Measurements from ENCODE around the gene SLC44A5.
A peak's percentile ranks its signal among the peaks of the same experiment; 100 is the strongest.

The SLC44A5 gene

DNA sequence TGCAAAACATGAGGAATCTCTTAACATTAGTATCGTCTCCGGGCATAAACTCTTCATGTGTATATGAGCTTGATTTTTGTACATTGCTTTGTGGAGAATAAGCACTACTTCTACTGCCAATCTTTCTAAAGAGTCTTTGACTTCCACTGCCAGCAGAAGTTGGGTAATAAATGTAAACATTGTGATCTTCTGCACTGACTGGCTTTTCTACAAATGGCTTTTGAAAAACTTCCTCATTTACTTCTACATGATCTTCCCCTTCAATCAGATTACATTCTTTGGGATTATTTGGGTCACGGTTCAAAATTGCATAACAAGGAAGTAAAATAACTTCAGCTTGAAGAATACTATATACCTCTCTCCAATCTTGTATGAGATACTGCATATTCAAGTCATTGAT lies 30.4 kb upstream of the SLC44A5 start:
- no peak overlapping the region for H3K4me2 ChIP-seq (ENCODE audit: low read length)
- no peaks in the 10 kb centered on the region for H3K79me2 ChIP-seq (ENCODE audit: low read length)
- H3K36me3 ChIP-seq (replicated peaks; ENCODE audit: low read depth, low read length) = no peaks in the 10 kb centered on the region
- H2AFZ ChIP-seq (ENCODE audit: low read depth, low read length) = no peak overlapping the region
- H3K9ac ChIP-seq (ENCODE audit: low read length) = no peak overlapping the region
- H3K27me3 ChIP-seq (ENCODE audit: low read depth, low read length) = no peaks in the 10 kb centered on the region
- TF ChIP-seq EZH2phosphoT487 (IDR thresholded peaks at IDR 0.05; ENCODE audit: low read depth) = no peak
- TF ChIP-seq, protein P1, sequence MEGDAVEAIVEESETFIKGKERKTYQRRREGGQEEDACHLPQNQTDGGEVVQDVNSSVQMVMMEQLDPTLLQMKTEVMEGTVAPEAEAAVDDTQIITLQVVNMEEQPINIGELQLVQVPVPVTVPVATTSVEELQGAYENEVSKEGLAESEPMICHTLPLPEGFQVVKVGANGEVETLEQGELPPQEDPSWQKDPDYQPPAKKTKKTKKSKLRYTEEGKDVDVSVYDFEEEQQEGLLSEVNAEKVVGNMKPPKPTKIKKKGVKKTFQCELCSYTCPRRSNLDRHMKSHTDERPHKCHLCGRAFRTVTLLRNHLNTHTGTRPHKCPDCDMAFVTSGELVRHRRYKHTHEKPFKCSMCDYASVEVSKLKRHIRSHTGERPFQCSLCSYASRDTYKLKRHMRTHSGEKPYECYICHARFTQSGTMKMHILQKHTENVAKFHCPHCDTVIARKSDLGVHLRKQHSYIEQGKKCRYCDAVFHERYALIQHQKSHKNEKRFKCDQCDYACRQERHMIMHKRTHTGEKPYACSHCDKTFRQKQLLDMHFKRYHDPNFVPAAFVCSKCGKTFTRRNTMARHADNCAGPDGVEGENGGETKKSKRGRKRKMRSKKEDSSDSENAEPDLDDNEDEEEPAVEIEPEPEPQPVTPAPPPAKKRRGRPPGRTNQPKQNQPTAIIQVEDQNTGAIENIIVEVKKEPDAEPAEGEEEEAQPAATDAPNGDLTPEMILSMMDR (IDR thresholded peaks at IDR 0.05; ENCODE audit: low read depth, low read length) = no peak
- no peaks in the 10 kb centered on the region for H4K20me1 ChIP-seq (ENCODE audit: insufficient read depth, low read length)
- no peak overlapping the region for H3K27ac ChIP-seq (ENCODE audit: low read length)
- H3K9me3 ChIP-seq (ENCODE audit: insufficient read depth, low read length) = no peaks in the 10 kb centered on the region
- H3K4me3 ChIP-seq (ENCODE audit: low read length) = no peak overlapping the region
- H3K4me1 ChIP-seq (ENCODE audit: low read length) = no peaks in the 10 kb centered on the region

DNA sequence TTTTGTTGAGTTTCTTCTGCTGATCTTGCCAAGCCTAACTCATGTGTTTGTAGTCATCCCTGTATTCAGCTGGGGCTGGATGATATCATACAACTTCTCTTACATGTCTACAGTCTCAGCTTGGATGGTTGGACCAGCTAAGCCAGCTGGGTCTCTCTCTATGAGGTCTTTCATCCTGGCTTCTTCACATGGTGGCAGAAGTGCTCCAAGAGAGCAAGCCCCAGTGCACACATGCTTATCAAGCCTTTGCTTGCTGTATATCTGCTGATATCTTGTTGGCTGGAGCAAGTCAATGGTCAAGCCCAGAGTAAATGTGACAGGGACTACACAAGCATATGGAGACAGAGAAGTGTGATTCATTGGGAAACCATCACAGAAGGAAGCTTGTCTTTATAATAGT lies 29.2 kb upstream of the SLC44A5 start:
- Histone ChIP-seq H3K4me1 (ENCODE audit: low read length) (no peaks in the 10 kb centered on the region), H4K20me1 (ENCODE audit: insufficient read depth, low read length) (no peaks in the 10 kb centered on the region), H3K36me3 (replicated peaks; ENCODE audit: low read depth, low read length) (no peaks in the 10 kb centered on the region)

DNA sequence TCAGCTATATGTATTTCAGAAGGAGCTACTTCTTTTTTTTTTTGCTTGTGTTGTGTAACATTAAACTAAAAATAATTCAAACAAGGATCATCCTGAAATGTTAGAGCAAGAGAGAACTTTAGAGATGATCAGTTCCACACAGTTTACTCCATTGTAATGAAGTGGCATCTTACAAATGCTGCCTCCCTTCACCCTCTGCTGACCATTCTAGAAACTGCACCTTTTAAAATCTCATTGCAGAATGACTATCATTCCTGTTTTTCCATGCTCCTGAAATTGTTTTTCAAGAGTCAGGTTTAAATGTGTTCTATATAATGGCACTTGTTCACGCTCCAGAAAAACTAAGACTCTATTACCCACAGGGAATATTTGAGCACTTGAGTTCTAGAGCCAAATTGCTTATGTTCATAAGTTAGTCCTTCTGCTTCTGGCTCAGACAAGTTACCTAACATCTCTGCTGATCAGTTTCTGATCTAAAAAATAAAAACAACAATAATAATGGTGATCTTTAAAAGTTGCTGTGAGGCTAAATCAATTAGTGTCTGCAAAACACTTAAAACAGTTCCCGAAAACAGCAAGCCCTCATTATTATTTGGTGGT lies 21.5 kb upstream of the SLC44A5 start:
- TF ChIP-seq, protein P1 (IDR thresholded peaks at IDR 0.05; ENCODE audit: low read depth, low read length) = peak; percentile 62
- no peak for TF ChIP-seq EZH2phosphoT487 (IDR thresholded peaks at IDR 0.05; ENCODE audit: low read depth)
- H3K27me3 ChIP-seq (ENCODE audit: low read depth, low read length) = no peaks in the 10 kb centered on the region
- H3K4me2 ChIP-seq (ENCODE audit: low read length) = no peak overlapping the region
- H3K4me1 ChIP-seq (ENCODE audit: low read length) = no peaks in the 10 kb centered on the region
- no peaks in the 10 kb centered on the region for H3K79me2 ChIP-seq (ENCODE audit: low read length)
- no peak overlapping the region for H3K9ac ChIP-seq (ENCODE audit: low read length)
- no peaks in the 10 kb centered on the region for H3K9me3 ChIP-seq (ENCODE audit: insufficient read depth, low read length)
- H3K4me3 ChIP-seq (ENCODE audit: low read length) = no peak overlapping the region
- no peaks in the 10 kb centered on the region for H4K20me1 ChIP-seq (ENCODE audit: insufficient read depth, low read length)
- H3K36me3 ChIP-seq (replicated peaks; ENCODE audit: low read depth, low read length) = no peaks in the 10 kb centered on the region
- no peak overlapping the region for H2AFZ ChIP-seq (ENCODE audit: low read depth, low read length)
- H3K27ac ChIP-seq (ENCODE audit: low read length) = no peak overlapping the region

More for the DNA sequence above, 29.2 kb upstream of the SLC44A5 start:
- H2AFZ ChIP-seq (ENCODE audit: low read depth, low read length) = no peak overlapping the region
- H3K27me3 ChIP-seq (ENCODE audit: low read depth, low read length) = no peaks in the 10 kb centered on the region
- no peak for TF ChIP-seq EZH2phosphoT487 (IDR thresholded peaks at IDR 0.05; ENCODE audit: low read depth)
- TF ChIP-seq, protein P1 (IDR thresholded peaks at IDR 0.05; ENCODE audit: low read depth, low read length) = no peak
- no peaks in the 10 kb centered on the region for H3K79me2 ChIP-seq (ENCODE audit: low read length)
- no peak overlapping the region for H3K9ac ChIP-seq (ENCODE audit: low read length)
- no peak overlapping the region for H3K27ac ChIP-seq (ENCODE audit: low read length)
- no peak overlapping the region for H3K4me3 ChIP-seq (ENCODE audit: low read length)
- no peak overlapping the region for H3K4me2 ChIP-seq (ENCODE audit: low read length)
- H3K9me3 ChIP-seq (ENCODE audit: insufficient read depth, low read length) = no peaks in the 10 kb centered on the region

DNA sequence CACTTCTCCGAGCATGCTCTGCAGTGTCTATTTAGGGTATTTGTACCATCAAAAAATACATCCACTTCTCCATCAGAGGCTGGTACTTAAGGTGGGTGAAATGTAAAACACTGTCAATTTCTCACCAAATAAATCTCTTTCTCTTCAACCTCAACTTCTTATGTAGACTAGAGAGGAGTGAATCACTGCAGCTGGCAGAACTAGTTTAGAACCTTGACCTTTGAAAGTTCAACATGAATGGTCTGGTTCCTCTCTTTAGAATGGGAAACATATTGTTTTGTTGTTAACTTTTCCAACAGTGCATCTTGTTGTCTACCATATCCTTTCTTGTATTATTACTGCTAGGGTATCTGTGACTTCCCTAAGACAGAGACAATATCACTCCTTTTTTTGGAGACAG lies 20.1 kb upstream of the SLC44A5 start:
- no peaks in the 10 kb centered on the region for H3K9me3 ChIP-seq (ENCODE audit: insufficient read depth, low read length)
- no peak for TF ChIP-seq EZH2phosphoT487 (IDR thresholded peaks at IDR 0.05; ENCODE audit: low read depth)
- TF ChIP-seq, protein P1 (IDR thresholded peaks at IDR 0.05; ENCODE audit: low read depth, low read length) = no peak
- no peak overlapping the region for H3K27ac ChIP-seq (ENCODE audit: low read length)
- H3K4me3 ChIP-seq (ENCODE audit: low read length) = no peak overlapping the region
- H4K20me1 ChIP-seq (ENCODE audit: insufficient read depth, low read length) = no peaks in the 10 kb centered on the region
- no peaks in the 10 kb centered on the region for H3K4me1 ChIP-seq (ENCODE audit: low read length)
- no peak overlapping the region for H3K4me2 ChIP-seq (ENCODE audit: low read length)
- H3K79me2 ChIP-seq (ENCODE audit: low read length) = no peaks in the 10 kb centered on the region
- H3K9ac ChIP-seq (ENCODE audit: low read length) = no peak overlapping the region
- no peaks in the 10 kb centered on the region for H3K27me3 ChIP-seq (ENCODE audit: low read depth, low read length)
- no peaks in the 10 kb centered on the region for H3K36me3 ChIP-seq (replicated peaks; ENCODE audit: low read depth, low read length)
- no peak overlapping the region for H2AFZ ChIP-seq (ENCODE audit: low read depth, low read length)
